OCI-LY3 (cell line): ENCODE measurements around the gene PRCD.

Experiments used
- H2AFZ ChIP-seq: fragments of 200-600, 300-600 bp; shearing (Covaris generic); 2 replicates; pipeline ENCODE4 v1.6.0; 2014; ENCODE audit warnings: antibody characterized with exemption, low read depth, low read length
- H3K27ac ChIP-seq: fragments of 200-600, 300-600 bp; sonication (generic); 2 replicates; pipeline ENCODE4 v1.5.1; 2014; ENCODE audit warnings: mild to moderate bottlenecking, low read length, moderate library complexity, mixed read lengths
- H3K27me3 ChIP-seq: fragments of 200-600, 300-600 bp; sonication (generic); 2 replicates; pipeline ENCODE4 v1.6.1; 2014; ENCODE audit warnings: low read depth, low read length, mixed read lengths
- H3K36me3 ChIP-seq: fragments of 200-600, 300-600 bp; sonication (generic); replicated peaks from 2 replicates; pipeline ENCODE3; 2014; ENCODE audit warnings: low read depth, low read length, mixed read lengths
- H3K4me1 ChIP-seq: fragments of 300-600, 200-600 bp; sonication (generic); 2 replicates; pipeline ENCODE4 v1.6.1; 2014; ENCODE audit warnings: low read length, mixed read lengths
- H3K4me2 ChIP-seq: fragments of 200-600, 300-600 bp; sonication (generic); 2 replicates; pipeline ENCODE4 v1.6.1; 2014; ENCODE audit warnings: low read length, mixed read lengths
- H3K4me3 ChIP-seq: fragments of 300-600, 200-600 bp; sonication (generic); 2 replicates; pipeline ENCODE4 v1.5.1; 2014; ENCODE audit warnings: antibody characterized with exemption, mild to moderate bottlenecking, low read length, moderate library complexity
- H3K79me2 ChIP-seq: fragments of 300-600, 200-600 bp; shearing (Covaris generic); 2 replicates; pipeline ENCODE4 v1.6.1; 2014; ENCODE audit warnings: mild to moderate bottlenecking, low read length, mixed read lengths
- H3K9ac ChIP-seq: fragments of 300-600, 200-600 bp; shearing (Covaris generic); 2 replicates; pipeline ENCODE4 v1.6.0; 2014; ENCODE audit warnings: mild to moderate bottlenecking, low read length, moderate library complexity
- H3K9me3 ChIP-seq: fragments of 200-600, 300-600 bp; shearing (Covaris generic); 2 replicates; pipeline ENCODE4 v1.6.1; 2014; ENCODE audit warnings: low read length, mixed read lengths; ENCODE audit not compliant: insufficient read depth
- H4K20me1 ChIP-seq: fragments of 200-600, 300-600 bp; sonication (generic); 2 replicates; pipeline ENCODE4 v1.6.1; 2016; ENCODE audit warnings: low read length, mixed read lengths; ENCODE audit not compliant: insufficient read depth
- EZH2phosphoT487 ChIP-seq: fragments of 200-600 bp; shearing (Covaris generic); IDR thresholded peaks from 2 replicates; pipeline ENCODE4 v1.6.1; 2018; ENCODE audit warnings: antibody characterized with exemption, mixed run types, low read depth
- TF ChIP-seq, protein P1 (sequence below): fragments of 200-600, 300-600 bp; sonication (generic); IDR thresholded peaks from 2 replicates; pipeline ENCODE4 v1.5.1; 2014; ENCODE audit warnings: antibody characterized with exemption, low read length, low read depth

Gene PRCD

DNA sequence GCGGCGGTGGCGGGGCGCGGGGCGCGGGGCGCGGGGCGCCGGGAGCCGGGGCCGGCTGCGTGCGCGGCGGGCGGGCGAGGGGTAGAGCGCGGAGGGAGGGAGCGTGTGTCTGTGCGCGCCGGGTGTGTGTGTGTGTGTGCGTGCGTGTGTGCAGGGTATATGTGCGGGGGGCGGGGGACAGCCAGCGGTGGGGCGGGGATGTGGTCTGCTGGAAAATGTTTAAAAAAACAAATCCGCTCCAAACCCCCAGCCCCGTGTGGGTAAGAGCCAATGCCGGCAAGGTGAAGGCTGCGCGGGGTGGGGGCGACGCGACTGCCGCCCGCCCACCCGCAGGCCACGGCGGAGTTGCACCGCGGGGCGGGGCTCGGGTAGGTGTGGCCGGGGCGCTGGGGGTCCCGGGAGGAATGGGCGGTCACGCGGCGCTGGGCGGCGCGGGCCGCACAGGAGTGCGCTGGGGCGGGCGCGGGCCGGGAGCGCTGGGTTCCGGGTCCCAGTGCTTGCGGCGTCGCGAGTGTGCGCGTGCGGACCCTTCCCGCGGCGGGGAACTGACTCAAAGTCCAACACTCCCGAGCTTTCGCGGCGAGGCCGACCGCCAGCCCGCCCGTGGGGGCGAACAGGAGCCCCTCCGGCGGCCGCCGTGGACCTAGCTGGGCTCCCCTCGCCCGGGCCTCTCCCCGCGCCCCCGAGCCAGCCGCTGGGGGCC lies 2.1 kb upstream of the PRCD start, which contains the start of gene CYGB:
Gene CYGB, minus strand, starts transcription at position 132 of the 703 bp plus-strand sequence. CDS start 167 bp downstream, outside the sequence.
- Histone ChIP-seq H3K27ac (no peak within 1 kb of the TSS), H2AFZ (no peak within 1 kb of the TSS), H3K4me1 (no peaks in the 10 kb centered on the region), H3K4me3 (no peak within 1 kb of the TSS), H3K79me2 (no peaks in the 10 kb centered on the region), H3K9ac (no peak within 1 kb of the TSS), H3K4me2 (no peak within 1 kb of the TSS), H3K9me3 (no peaks in the 10 kb centered on the region), H4K20me1 (no peaks in the 10 kb centered on the region), H3K36me3 (no peaks in the 10 kb centered on the region), H3K27me3 (no peaks in the 10 kb centered on the region)
- TF ChIP-seq EZH2phosphoT487, result no peak
- TF ChIP-seq, protein P1, sequence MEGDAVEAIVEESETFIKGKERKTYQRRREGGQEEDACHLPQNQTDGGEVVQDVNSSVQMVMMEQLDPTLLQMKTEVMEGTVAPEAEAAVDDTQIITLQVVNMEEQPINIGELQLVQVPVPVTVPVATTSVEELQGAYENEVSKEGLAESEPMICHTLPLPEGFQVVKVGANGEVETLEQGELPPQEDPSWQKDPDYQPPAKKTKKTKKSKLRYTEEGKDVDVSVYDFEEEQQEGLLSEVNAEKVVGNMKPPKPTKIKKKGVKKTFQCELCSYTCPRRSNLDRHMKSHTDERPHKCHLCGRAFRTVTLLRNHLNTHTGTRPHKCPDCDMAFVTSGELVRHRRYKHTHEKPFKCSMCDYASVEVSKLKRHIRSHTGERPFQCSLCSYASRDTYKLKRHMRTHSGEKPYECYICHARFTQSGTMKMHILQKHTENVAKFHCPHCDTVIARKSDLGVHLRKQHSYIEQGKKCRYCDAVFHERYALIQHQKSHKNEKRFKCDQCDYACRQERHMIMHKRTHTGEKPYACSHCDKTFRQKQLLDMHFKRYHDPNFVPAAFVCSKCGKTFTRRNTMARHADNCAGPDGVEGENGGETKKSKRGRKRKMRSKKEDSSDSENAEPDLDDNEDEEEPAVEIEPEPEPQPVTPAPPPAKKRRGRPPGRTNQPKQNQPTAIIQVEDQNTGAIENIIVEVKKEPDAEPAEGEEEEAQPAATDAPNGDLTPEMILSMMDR, result no peak

DNA sequence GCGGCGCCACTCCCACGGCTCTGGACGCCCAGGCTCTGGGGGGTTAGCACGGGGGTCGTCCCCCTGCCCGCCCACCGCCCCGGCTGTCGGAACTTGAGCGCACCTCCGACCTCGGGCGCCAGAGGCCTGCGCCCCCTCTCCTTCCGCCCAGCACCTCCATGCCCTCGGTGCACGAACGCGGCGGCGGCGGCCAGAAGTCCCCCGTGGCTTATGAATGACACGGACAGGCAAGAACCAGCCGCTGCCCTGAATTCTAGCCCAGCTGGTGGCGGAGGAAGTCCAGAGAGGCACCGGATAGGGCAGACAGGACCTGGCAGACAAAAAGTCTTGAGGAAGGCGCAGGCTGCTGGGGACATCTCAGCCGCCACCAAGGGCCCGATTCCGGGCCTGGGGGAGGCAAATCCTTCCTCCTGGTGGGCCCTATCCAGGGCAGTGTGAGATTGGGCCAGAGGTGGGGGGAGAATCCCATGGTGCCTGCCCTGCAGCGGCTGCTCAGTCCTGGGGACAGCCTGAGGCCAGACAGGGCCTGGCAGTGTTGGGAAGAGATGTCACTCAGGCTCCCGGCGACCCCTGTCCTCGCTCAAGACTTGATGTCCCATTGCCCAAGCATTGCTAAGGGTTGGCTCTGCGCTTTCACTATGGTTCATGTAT lies 1.4 kb upstream of the PRCD start:
- Histone ChIP-seq H3K36me3 (no peaks in the 10 kb centered on the region), H3K27me3 (no peaks in the 10 kb centered on the region), H3K4me1 (no peaks in the 10 kb centered on the region), H3K4me3 (no peak overlapping the region), H3K79me2 (no peaks in the 10 kb centered on the region), H3K27ac (no peak overlapping the region), H3K4me2 (no peak overlapping the region), H2AFZ (no peak overlapping the region), H4K20me1 (no peaks in the 10 kb centered on the region), H3K9ac (no peak overlapping the region), H3K9me3 (no peaks in the 10 kb centered on the region)
- TF ChIP-seq, protein P1, result no peak
- TF ChIP-seq EZH2phosphoT487, result no peak

DNA sequence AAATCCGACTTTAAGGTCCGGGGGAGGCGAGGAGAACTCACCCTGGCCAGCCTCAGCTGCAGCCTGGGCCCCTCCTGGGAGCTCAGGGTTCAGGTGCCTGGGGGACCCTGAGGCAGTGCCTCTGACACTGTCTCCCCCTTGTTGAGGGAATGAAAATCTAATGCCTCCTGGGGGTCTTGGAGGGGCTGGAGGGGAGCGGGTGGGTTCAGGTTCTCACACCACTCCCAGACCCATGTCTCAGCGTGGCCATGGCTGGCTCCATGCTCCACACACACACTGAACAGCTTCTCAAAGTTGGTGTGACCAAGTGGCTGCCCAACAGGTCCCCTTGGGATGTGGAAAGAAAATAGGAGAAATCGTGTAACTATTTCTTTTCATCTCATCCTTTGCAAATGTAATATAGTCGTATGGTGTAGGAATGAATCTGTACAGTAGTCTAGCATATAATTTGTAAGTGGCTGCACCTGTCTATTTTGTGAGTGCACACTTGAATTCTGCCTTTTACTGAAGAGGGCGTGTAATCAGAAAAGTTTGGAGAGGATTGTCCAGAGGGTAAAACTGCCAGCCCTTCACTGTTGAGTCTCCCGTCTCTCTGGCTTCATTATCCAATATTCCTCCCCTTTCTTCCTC lies 788 bp upstream of the PRCD start:
- Histone ChIP-seq H3K27me3 (no peaks in the 10 kb centered on the region), H3K4me3 (no peak overlapping the region), H4K20me1 (no peaks in the 10 kb centered on the region), H3K4me2 (no peak overlapping the region), H3K27ac (no peak overlapping the region), H3K4me1 (no peaks in the 10 kb centered on the region), H3K9ac (no peak overlapping the region), H3K79me2 (no peaks in the 10 kb centered on the region), H3K36me3 (no peaks in the 10 kb centered on the region), H2AFZ (no peak overlapping the region), H3K9me3 (no peaks in the 10 kb centered on the region)
- TF ChIP-seq, protein P1, result no peak
- no peak for TF ChIP-seq EZH2phosphoT487
